ENCODE data around the gene ZNF396. TPM values are rescaled to one million over a fixed set of nuclear protein-coding genes. Genes with fewer than 3 reads are reported as not detected.

The ZNF396 gene
- total RNA-seq, 1 experiment from 2014 or later: 1.0 TPM

DNA sequence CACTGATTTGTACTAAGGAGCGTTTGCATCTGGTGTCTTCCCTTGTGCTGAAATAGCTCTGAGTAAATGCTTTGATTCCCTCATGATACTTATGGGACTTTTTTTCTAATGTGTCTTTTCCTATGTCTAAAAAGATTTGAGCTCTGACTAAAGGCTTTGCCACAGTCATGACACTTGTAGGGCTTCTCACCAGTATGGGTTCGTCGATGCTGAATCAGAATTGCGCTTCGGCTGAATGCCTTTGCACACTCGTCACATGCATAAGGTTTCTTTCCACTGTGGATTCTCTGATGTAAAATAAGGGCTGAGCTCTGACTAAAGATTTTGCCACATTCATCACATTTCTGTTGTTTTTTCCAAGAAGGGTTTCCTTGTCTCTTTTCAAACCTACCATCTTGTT, 8.0 kb downstream of the ZNF396 start (continued):
- no peak for TF ChIP-seq SMAD3 (CRISPR knock-in tag; IDR thresholded peaks at IDR 0.05; ENCODE audit: borderline replicate concordance)
- TF ChIP-seq, protein P1, sequence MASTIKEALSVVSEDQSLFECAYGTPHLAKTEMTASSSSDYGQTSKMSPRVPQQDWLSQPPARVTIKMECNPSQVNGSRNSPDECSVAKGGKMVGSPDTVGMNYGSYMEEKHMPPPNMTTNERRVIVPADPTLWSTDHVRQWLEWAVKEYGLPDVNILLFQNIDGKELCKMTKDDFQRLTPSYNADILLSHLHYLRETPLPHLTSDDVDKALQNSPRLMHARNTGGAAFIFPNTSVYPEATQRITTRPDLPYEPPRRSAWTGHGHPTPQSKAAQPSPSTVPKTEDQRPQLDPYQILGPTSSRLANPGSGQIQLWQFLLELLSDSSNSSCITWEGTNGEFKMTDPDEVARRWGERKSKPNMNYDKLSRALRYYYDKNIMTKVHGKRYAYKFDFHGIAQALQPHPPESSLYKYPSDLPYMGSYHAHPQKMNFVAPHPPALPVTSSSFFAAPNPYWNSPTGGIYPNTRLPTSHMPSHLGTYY (CRISPR knock-in tag; IDR thresholded peaks at IDR 0.05): no peak
- no peak for TF ChIP-seq NFATC4 (CRISPR knock-in tag; IDR thresholded peaks at IDR 0.05)
- TF ChIP-seq, protein P2, sequence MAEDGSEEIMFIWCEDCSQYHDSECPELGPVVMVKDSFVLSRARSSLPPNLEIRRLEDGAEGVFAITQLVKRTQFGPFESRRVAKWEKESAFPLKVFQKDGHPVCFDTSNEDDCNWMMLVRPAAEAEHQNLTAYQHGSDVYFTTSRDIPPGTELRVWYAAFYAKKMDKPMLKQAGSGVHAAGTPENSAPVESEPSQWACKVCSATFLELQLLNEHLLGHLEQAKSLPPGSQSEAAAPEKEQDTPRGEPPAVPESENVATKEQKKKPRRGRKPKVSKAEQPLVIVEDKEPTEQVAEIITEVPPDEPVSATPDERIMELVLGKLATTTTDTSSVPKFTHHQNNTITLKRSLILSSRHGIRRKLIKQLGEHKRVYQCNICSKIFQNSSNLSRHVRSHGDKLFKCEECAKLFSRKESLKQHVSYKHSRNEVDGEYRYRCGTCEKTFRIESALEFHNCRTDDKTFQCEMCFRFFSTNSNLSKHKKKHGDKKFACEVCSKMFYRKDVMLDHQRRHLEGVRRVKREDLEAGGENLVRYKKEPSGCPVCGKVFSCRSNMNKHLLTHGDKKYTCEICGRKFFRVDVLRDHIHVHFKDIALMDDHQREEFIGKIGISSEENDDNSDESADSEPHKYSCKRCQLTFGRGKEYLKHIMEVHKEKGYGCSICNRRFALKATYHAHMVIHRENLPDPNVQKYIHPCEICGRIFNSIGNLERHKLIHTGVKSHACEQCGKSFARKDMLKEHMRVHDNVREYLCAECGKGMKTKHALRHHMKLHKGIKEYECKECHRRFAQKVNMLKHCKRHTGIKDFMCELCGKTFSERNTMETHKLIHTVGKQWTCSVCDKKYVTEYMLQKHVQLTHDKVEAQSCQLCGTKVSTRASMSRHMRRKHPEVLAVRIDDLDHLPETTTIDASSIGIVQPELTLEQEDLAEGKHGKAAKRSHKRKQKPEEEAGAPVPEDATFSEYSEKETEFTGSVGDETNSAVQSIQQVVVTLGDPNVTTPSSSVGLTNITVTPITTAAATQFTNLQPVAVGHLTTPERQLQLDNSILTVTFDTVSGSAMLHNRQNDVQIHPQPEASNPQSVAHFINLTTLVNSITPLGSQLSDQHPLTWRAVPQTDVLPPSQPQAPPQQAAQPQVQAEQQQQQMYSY (CRISPR knock-in tag; IDR thresholded peaks at IDR 0.05): no peak
- no peak for TF ChIP-seq SP1 (CRISPR knock-in tag; conservative IDR thresholded peaks at IDR 0.05)
- TF ChIP-seq, protein P3, sequence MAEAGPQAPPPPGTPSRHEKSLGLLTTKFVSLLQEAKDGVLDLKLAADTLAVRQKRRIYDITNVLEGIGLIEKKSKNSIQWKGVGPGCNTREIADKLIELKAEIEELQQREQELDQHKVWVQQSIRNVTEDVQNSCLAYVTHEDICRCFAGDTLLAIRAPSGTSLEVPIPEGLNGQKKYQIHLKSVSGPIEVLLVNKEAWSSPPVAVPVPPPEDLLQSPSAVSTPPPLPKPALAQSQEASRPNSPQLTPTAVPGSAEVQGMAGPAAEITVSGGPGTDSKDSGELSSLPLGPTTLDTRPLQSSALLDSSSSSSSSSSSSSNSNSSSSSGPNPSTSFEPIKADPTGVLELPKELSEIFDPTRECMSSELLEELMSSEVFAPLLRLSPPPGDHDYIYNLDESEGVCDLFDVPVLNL (CRISPR knock-in tag; IDR thresholded peaks at IDR 0.05; ENCODE audit: borderline replicate concordance, low read depth): no peak
- TF ChIP-seq ATF6 (CRISPR knock-in tag; IDR thresholded peaks at IDR 0.05): no peak
- no peak for TF ChIP-seq ZNF671 (CRISPR knock-in tag; IDR thresholded peaks at IDR 0.05)
- TF ChIP-seq, protein P4, sequence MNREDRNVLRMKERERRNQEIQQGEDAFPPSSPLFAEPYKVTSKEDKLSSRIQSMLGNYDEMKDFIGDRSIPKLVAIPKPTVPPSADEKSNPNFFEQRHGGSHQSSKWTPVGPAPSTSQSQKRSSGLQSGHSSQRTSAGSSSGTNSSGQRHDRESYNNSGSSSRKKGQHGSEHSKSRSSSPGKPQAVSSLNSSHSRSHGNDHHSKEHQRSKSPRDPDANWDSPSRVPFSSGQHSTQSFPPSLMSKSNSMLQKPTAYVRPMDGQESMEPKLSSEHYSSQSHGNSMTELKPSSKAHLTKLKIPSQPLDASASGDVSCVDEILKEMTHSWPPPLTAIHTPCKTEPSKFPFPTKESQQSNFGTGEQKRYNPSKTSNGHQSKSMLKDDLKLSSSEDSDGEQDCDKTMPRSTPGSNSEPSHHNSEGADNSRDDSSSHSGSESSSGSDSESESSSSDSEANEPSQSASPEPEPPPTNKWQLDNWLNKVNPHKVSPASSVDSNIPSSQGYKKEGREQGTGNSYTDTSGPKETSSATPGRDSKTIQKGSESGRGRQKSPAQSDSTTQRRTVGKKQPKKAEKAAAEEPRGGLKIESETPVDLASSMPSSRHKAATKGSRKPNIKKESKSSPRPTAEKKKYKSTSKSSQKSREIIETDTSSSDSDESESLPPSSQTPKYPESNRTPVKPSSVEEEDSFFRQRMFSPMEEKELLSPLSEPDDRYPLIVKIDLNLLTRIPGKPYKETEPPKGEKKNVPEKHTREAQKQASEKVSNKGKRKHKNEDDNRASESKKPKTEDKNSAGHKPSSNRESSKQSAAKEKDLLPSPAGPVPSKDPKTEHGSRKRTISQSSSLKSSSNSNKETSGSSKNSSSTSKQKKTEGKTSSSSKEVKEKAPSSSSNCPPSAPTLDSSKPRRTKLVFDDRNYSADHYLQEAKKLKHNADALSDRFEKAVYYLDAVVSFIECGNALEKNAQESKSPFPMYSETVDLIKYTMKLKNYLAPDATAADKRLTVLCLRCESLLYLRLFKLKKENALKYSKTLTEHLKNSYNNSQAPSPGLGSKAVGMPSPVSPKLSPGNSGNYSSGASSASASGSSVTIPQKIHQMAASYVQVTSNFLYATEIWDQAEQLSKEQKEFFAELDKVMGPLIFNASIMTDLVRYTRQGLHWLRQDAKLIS (CRISPR knock-in tag; IDR thresholded peaks at IDR 0.05; ENCODE audit: borderline replicate concordance): no peak
- TF ChIP-seq, protein P5, sequence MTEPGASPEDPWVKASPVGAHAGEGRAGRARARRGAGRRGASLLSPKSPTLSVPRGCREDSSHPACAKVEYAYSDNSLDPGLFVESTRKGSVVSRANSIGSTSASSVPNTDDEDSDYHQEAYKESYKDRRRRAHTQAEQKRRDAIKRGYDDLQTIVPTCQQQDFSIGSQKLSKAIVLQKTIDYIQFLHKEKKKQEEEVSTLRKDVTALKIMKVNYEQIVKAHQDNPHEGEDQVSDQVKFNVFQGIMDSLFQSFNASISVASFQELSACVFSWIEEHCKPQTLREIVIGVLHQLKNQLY (CRISPR knock-in tag; IDR thresholded peaks at IDR 0.05): no peak

- no peak overlapping the region for H3K4me3 Mint-ChIP-seq
- DNase-seq (ENCODE audit: low spot score): no peak
- CTCF ChIA-PET: interaction anchor here (2.4 kb wide), 1 partner anchor 18 kb away, joined by 7 read pairs; no protein-coding TSS in a partner anchor
- no peaks in the 10 kb centered on the region for H3K36me3 Mint-ChIP-seq
- no peak overlapping the region for H3K27ac Mint-ChIP-seq
- POLR2A ChIA-PET: no interaction called here
- no peak for ATAC-seq
- no peaks in the 10 kb centered on the region for H3K9me3 Mint-ChIP-seq
- no peaks in the 10 kb centered on the region for H3K4me1 Mint-ChIP-seq
- peaks cover 3% of the 10 kb centered on the region; the same call in 1 of the 2 replicates for H3K27me3 Mint-ChIP-seq (ENCODE audit: low read depth)
- TF ChIP-seq FOXJ3 (CRISPR knock-in tag; IDR thresholded peaks at IDR 0.05; ENCODE audit: borderline replicate concordance): no peak
Observed at GRCh38 chr18:35368595-35368994, 8.5 kb downstream of the ZNF396 start.
